MCF 10A (cell line): ENCODE data around the gene MCTP2. TPM values are rescaled to one million over a fixed set of nuclear protein-coding genes. Genes with fewer than 3 reads are reported as not detected.

Experiments used
- BruUV-seq: library from RNA; stranded (reverse); fragments of 400-500 nt; replicated peaks from 2 replicates; lab custom pipeline; 2021; lab: Mats Ljungman, UMichigan
- CTCF ChIA-PET: fragments of 300-600 bp; sonication (Branson Sonifier 250); formaldehyde crosslinking; extraction: SDS; loops from one replicate; lab custom pipeline; 2021; ENCODE audit warnings: antibody characterized with exemption, inconsistent platforms; lab: Yijun Ruan, JAX
- POLR2A ChIA-PET: fragments of 300-600, 350-650 bp; sonication (Branson Sonifier 250); formaldehyde crosslinking; extraction: SDS; loops from one replicate; lab custom pipeline; 2020; ENCODE audit warnings: antibody characterized with exemption, inconsistent platforms; lab: Yijun Ruan, JAX
- DNase-seq: peaks from one replicate; pipeline ENCODE4 v3.0.0-alpha.2; 2018; ENCODE audit not compliant: unreplicated experiment
- H3K27ac Mint-ChIP-seq: one replicate; pipeline ENCODE4 v1.8.0; 2022; ENCODE audit warnings: mild to moderate bottlenecking, low read depth, mixed read lengths; ENCODE audit not compliant: unreplicated experiment
- H3K27me3 Mint-ChIP-seq: one replicate; pipeline ENCODE4 v1.8.0; 2022; ENCODE audit warnings: mixed read lengths; ENCODE audit not compliant: insufficient read depth, unreplicated experiment
- H3K36me3 Mint-ChIP-seq: one replicate; pipeline ENCODE4 v1.8.0; 2022; ENCODE audit warnings: mild to moderate bottlenecking, moderate library complexity, mixed read lengths; ENCODE audit not compliant: insufficient read depth, unreplicated experiment
- H3K4me1 Mint-ChIP-seq: one replicate; pipeline ENCODE4 v1.8.0; 2022; ENCODE audit warnings: mixed read lengths; ENCODE audit not compliant: insufficient read depth, unreplicated experiment
- H3K4me3 Mint-ChIP-seq: one replicate; pipeline ENCODE4 v1.8.0; 2022; ENCODE audit warnings: mild to moderate bottlenecking, moderate library complexity, mixed read lengths; ENCODE audit not compliant: unreplicated experiment
- H3K9me3 Mint-ChIP-seq: one replicate; pipeline ENCODE4 v1.8.0; 2022; ENCODE audit warnings: mixed read lengths; ENCODE audit not compliant: unreplicated experiment
- CTCF ChIP-seq: fragments of 200-600 bp; IDR thresholded peaks from one replicate; pipeline ENCODE4 v1.8.0; 2022; ENCODE audit warnings: antibody characterized with exemption, mild to moderate bottlenecking; ENCODE audit not compliant: unreplicated experiment
- intact Hi-C: fragments of 100-400 bp; cut with micrococcal nuclease; formaldehyde crosslinking; loops from 2 replicates; pipeline ENCODE4 v1.14.1; 2022
- total RNA-seq: library from RNA; stranded (reverse); gene quantifications from 2 replicates; pipeline ENCODE4 v1.2.3, GENCODE V29; 2022

MCTP2 gene
- total RNA-seq, 1 experiment from 2014 or later: 25.7 TPM

GRCh38 chr15:94352636-94353487, 121.5 kb downstream of the MCTP2 start:
- ChIA-PET POLR2A (no interaction called here), CTCF (no interaction called here)
- no peak for DNase-seq
- H3K27ac Mint-ChIP-seq: no peak overlapping the region
- H3K27me3 Mint-ChIP-seq: no peaks in the 10 kb centered on the region
- peaks cover 23% of the 10 kb centered on the region for H3K36me3 Mint-ChIP-seq
- no peak for TF ChIP-seq CTCF
- H3K4me1 Mint-ChIP-seq: peaks cover 6% of the 10 kb centered on the region
- BruUV-seq: no TSS peak
- no peak overlapping the region for H3K4me3 Mint-ChIP-seq
- intact Hi-C loops: no loop called here
- no peaks in the 10 kb centered on the region for H3K9me3 Mint-ChIP-seq

GRCh38 chr15:94353488-94353820, 122.1 kb downstream of the MCTP2 start:
- intact Hi-C loops: no loop called here
- TF ChIP-seq CTCF: no peak
- no peak overlapping the region for H3K4me3 Mint-ChIP-seq
- H3K4me1 Mint-ChIP-seq: peaks cover 6% of the 10 kb centered on the region
- ChIA-PET CTCF (no interaction called here), POLR2A (no interaction called here)
- H3K36me3 Mint-ChIP-seq: peaks cover 27% of the 10 kb centered on the region
- H3K27ac Mint-ChIP-seq: no peak overlapping the region
- no peaks in the 10 kb centered on the region for H3K27me3 Mint-ChIP-seq
- no peaks in the 10 kb centered on the region for H3K9me3 Mint-ChIP-seq
- no peak for DNase-seq
- BruUV-seq: no TSS peak

GRCh38 chr15:94354655-94355054, 123.3 kb downstream of the MCTP2 start:
- intact Hi-C loops: no loop called here
- TF ChIP-seq CTCF: no peak
- no peak for DNase-seq
- Mint-ChIP-seq H3K27ac (no peak overlapping the region), H3K27me3 (no peaks in the 10 kb centered on the region), H3K4me3 (no peak overlapping the region), H3K36me3 (peaks cover 24% of the 10 kb centered on the region), H3K9me3 (no peaks in the 10 kb centered on the region), H3K4me1 (no peaks in the 10 kb centered on the region)
- no TSS peak for BruUV-seq
- ChIA-PET CTCF (interaction anchor here (0.7 kb wide), 1 partner anchor 23 kb away, joined by 3 read pairs; no protein-coding TSS in a partner anchor), POLR2A (no interaction called here)

GRCh38 chr15:94359716-94360115, 128.4 kb downstream of the MCTP2 start:
- peaks cover 22% of the 10 kb centered on the region for H3K36me3 Mint-ChIP-seq

More at GRCh38 chr15:94359716-94360115, 128.4 kb downstream of the MCTP2 start:
- no peak for TF ChIP-seq CTCF
- intact Hi-C loops: no loop called here
- POLR2A ChIA-PET: no interaction called here
- no peak for DNase-seq
- CTCF ChIA-PET: interaction anchor here (0.9 kb wide), 1 partner anchor 195 kb away, joined by 4 read pairs; no protein-coding TSS in a partner anchor
- no peaks in the 10 kb centered on the region for H3K4me1 Mint-ChIP-seq
- H3K4me3 Mint-ChIP-seq: no peak overlapping the region
- no peaks in the 10 kb centered on the region for H3K27me3 Mint-ChIP-seq
- no peaks in the 10 kb centered on the region for H3K9me3 Mint-ChIP-seq
- BruUV-seq: no TSS peak
- no peak overlapping the region for H3K27ac Mint-ChIP-seq
